ENCODE data around the gene SPDL1. TPM values are rescaled to one million over a fixed set of nuclear protein-coding genes. Genes with fewer than 3 reads are reported as not detected.

SPDL1 gene
- polyA plus RNA-seq, 4 donors: 2.2 to 15.1 (median 9.7) TPM

- H3K4me1 ChIP-seq (ENCODE audit: control insufficient read depth in 3 of 3, insufficient read depth in 2 of 3, low read depth in 1 of 3, low read length in 2 of 3): no peaks in the 10 kb centered on the region
- no peak for DNase-seq
- no peaks in the 10 kb centered on the region for H3K27me3 ChIP-seq (ENCODE audit: control insufficient read depth in 3 of 3, insufficient read depth in 3 of 3, low read length in 3 of 3)
- WGBS, 3 donors: 52 to 66% (median 60%) methylated on average over 5 of the region's 5 CpGs
- no peaks in the 10 kb centered on the region for H3K36me3 ChIP-seq (ENCODE audit: control insufficient read depth in 3 of 3, insufficient read depth in 2 of 3, low read depth in 1 of 3, low read length in 3 of 3)
- no peaks in the 10 kb centered on the region for H3K9me3 ChIP-seq (ENCODE audit: control insufficient read depth in 2 of 2, insufficient read depth in 1 of 2, low read depth in 1 of 2, low read length in 1 of 2)
- no peak for FAIRE-seq
- no peak overlapping the region for H3K4me3 ChIP-seq (ENCODE audit: low read depth in 1 of 3, low read length in 3 of 3)
- peak overlapping the region in 1 of 3 donors; percentile 28 for H3K27ac ChIP-seq (ENCODE audit: low read depth in 1 of 3, low read length in 2 of 3)
These were observed 68.0 kb downstream of the SPDL1 start for GRCh38 chr5:169651526-169651925.

- no peak for FAIRE-seq
- no peak for DNase-seq
- no peak overlapping the region for H3K27ac ChIP-seq (ENCODE audit: low read depth in 1 of 3, low read length in 2 of 3)
- WGBS, 3 donors: 0 to 9% (median 0%) methylated on average over 1 of the region's 1 CpG
- no peak overlapping the region for H3K4me3 ChIP-seq (ENCODE audit: low read depth in 1 of 3, low read length in 3 of 3)
- H3K27me3 ChIP-seq (ENCODE audit: control insufficient read depth in 3 of 3, insufficient read depth in 3 of 3, low read length in 3 of 3): no peaks in the 10 kb centered on the region
- no peaks in the 10 kb centered on the region for H3K4me1 ChIP-seq (ENCODE audit: control insufficient read depth in 3 of 3, insufficient read depth in 2 of 3, low read depth in 1 of 3, low read length in 2 of 3)
- H3K9me3 ChIP-seq (ENCODE audit: control insufficient read depth in 2 of 2, insufficient read depth in 1 of 2, low read depth in 1 of 2, low read length in 1 of 2): no peaks in the 10 kb centered on the region
- H3K36me3 ChIP-seq (ENCODE audit: control insufficient read depth in 3 of 3, insufficient read depth in 2 of 3, low read depth in 1 of 3, low read length in 3 of 3): no peaks in the 10 kb centered on the region
These were observed 68.5 kb downstream of the SPDL1 start for GRCh38 chr5:169652057-169652456.

- no peaks in the 10 kb centered on the region for H3K27me3 ChIP-seq (ENCODE audit: control insufficient read depth in 3 of 3, insufficient read depth in 3 of 3, low read length in 3 of 3)
- no peaks in the 10 kb centered on the region for H3K36me3 ChIP-seq (ENCODE audit: control insufficient read depth in 3 of 3, insufficient read depth in 2 of 3, low read depth in 1 of 3, low read length in 3 of 3)
- H3K4me3 ChIP-seq (ENCODE audit: low read depth in 1 of 3, low read length in 3 of 3): no peak overlapping the region
- no peaks in the 10 kb centered on the region for H3K4me1 ChIP-seq (ENCODE audit: control insufficient read depth in 3 of 3, insufficient read depth in 2 of 3, low read depth in 1 of 3, low read length in 2 of 3)
- no peak overlapping the region for H3K27ac ChIP-seq (ENCODE audit: low read depth in 1 of 3, low read length in 2 of 3)
- no peaks in the 10 kb centered on the region for H3K9me3 ChIP-seq (ENCODE audit: control insufficient read depth in 2 of 2, insufficient read depth in 1 of 2, low read depth in 1 of 2, low read length in 1 of 2)
- no peak for DNase-seq
- 57 to 81% (median 70%) methylated on average over 5 of the region's 5 CpGs for WGBS, 3 donors
- no peak for FAIRE-seq
These were observed 69.5 kb downstream of the SPDL1 start for GRCh38 chr5:169653091-169653490.

Other genes starting within 250 kb of the SPDL1 start
- 1 to 10 TPM; 1.3 to 5.9 (median 3.0) TPM for gene DOCK2, start 53.5 kb downstream of the SPDL1 start, polyA plus RNA-seq